Amniotic epithelial cell (primary cell): ENCODE results near the gene PRPF6.
"Not testable (repeated sequence)": the region's sequence is repeated elsewhere in the genome, so short reads cannot be mapped to it uniquely, and the experiment has no call there.

ENCODE experiments used
- DNase-seq: peaks from one replicate; pipeline ENCODE4 v3.0.0-alpha.2; 2010; ENCODE audit warnings: low read depth

The PRPF6 gene

GRCh38 chr20:63960654-63961621 is 20.0 kb upstream of the PRPF6 start:
- DNase-seq, result not testable (repeated sequence)

DNA sequence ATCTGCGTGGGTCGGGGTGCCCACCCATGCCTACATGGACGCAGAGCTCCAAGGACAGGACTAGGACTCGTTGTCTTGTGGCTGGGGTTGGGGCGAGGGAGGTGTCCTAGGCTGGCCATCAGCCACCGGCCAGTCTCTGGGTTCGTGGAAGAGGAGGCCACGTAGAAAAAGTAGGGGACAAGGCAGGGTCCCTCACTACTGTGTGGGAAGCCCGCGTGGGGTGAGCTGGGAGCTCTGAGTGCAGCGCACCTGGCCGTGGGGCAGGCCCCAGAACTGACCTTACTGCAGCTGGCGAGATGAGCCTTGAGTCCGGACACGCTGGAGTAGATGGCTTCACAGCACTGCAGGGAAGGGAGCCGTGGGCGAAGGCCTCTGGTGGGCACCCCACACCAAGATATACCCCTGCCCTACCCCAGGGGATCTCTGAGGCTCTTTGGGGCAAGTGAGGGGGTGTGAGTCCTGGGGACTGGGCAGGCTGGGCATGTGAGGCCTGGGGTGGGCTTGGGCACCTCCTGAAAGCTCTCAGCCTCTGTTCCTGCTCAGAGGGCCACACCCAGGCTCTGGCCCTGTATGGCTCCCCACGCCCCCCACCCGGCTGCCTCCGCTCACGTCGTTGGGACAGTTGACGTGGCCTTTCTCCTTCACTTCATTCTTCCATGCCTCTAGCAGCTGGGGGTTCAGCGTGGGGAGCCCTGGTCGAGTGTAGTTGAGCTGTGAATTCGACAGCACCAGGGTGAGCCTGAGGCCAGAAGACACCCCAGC is 19.1 kb upstream of the PRPF6 start:
- no peak for DNase-seq

GRCh38 chr20:63962426-63963347 is 18.2 kb upstream of the PRPF6 start:
- no peak for DNase-seq

DNA sequence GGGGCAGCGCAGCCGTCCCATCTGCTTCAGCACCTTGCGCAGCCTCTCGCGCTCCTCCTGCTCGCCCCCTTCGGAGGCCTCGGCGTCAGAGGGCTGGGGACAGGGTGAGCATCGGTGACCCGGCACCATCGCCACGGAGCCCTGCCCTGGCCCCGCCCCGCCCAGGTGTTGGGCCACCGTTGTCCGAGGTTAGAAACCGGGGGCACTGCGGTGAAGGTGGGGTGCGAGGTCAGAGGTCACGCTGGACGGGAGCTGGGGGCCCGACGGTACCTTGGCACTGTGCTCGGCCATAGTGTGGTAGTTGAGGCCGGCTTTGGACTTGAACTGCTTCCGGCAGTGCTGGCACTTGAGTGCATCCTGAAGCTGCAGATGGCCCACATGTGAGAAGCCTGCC is 17.6 kb upstream of the PRPF6 start:
- no peak for DNase-seq

DNA sequence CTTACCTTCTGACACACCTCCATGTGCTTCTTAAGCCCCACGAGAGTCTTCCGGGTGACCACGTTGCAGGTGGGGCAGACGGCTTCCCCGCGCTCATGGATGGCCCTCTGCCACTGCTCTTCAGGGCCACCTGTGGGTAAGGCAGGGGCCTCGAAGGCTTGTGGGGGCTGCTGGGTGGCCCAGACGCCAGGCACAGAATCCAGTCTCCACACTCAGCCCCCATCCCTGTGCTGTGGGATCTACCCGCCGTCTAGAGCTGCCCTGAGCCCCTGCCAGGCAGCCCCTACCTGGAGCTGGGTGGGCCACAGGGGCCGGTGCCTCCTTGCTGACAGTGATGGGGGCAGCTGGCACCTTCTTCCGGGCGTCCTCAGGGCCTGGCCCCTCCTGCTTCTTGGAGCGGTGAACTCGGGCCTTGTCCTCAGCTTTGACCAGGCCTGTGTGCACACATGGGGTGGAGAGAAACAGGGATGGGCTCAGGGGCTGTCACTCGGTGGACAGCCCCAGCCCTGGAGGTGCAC is 17.1 kb upstream of the PRPF6 start:
- DNase-seq, result no peak

DNA sequence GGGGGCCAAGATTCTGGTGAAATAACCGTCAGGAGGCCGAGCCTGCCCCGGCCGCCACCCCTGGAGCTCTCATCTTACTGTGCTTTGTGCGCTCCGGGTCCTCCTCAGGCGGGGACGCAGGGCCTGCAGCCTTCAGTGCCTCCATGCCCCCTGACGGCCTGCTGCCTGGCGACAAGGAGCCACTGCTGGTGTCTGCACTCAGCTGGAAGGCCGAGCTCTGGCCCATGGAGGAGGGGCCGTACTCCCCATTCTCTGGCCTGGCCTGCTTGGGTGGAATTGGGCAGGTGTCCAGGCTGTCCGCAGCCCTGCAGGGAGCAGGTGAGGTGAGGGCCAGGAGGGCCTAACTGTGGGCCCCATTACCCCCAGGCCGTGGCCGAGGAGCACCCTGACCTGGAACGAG is 16.5 kb upstream of the PRPF6 start:
- no peak for DNase-seq

DNA sequence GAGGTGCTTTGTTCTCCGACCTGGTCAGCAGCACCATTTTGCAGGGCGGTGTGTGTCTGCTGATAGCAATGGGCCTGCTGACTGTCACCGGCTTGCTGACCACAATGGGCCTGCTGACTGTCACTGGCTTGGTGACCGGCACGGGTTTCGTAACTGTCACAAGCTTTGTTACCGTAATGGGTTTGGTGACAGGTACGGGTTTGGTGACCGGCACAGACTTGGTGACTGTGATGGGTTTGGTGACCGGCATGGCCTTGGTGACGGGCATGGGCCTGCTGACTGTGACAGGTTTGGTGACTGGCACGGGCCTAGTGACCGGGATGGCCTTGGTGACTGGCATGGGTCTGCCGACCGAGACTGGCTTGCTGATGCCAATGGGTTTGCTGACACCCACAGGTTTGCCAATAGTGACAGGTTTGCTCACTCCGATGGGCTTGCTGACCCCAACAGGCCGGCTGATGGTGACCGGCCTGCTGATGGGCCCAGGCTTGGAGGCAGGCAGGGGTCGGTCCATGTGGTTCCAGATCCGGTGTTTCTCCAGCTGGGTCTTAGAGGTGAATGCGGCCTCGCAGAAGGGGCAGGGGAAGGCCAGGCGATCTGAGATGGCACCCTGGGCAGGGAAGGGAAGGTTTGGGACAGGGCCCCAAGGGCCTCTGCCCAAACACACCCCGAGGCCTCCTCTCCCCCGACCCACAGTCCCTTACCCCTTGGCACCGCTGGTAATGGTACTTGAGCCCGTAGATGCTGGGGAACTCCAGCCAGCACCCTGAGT is 14.6 kb upstream of the PRPF6 start:
- no peak for DNase-seq

DNA sequence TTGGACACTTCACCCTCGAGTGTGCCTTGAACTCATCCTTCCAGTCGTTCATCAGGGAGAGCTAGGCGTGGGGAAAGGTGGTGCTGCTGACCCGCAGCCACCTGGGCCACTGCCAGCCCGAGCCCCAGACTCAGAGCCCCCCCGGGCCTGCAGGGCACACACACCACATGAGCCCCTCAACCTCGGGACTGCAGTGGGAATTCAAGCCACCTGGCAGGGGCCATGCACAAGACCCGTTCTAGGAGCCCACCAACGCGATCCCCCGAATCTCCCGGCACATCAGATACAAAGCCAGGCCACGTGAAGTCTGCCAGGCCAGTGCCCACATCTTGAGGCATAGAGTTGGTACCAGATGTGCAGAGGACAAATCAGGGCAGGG is 14.0 kb upstream of the PRPF6 start:
- no peak for DNase-seq

DNA sequence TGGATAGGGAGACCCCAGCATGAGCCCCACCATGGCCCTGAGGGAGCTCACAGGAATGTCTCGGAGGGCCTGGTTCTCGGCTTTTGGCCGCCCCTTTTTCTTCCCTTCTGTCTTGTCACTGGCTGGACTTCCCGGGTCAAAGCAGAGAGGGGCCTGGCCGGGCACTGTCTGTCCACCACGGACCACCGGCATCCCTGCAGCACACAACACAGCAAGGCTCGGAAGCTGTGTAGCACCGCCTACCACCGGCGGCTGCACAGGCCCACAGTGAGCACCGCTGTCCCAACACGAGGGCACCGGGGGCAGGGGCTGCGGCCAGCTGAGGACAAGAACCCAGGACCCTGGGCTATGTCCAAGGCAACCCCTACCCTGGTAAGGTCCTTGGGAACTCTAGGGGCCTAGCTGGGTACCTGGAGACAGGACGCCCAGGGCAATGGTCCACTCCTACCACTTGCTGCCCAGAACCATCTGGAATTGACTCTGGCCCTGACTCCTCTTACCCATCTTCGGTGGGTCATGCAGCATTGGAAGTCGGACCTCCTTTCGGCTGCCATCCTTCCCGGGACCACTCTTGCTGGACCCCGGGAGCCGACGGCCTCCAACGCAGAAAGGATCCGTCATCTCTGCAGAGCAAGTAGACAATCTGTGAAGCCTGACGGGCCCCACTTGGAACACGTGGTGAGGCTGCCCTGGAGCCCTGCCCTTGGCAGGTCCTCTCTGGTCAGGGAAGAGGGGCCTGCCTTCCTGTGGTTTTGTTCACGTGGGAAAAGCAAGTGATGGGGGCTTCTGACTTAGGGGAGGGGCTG is 13.4 kb upstream of the PRPF6 start:
- no peak for DNase-seq

- DNase-seq, result no peak
Measured at GRCh38 chr20:63968136-63968927, 12.6 kb upstream of the PRPF6 start.

- no peak for DNase-seq
Measured at GRCh38 chr20:63968928-63969760, 11.8 kb upstream of the PRPF6 start.

DNA sequence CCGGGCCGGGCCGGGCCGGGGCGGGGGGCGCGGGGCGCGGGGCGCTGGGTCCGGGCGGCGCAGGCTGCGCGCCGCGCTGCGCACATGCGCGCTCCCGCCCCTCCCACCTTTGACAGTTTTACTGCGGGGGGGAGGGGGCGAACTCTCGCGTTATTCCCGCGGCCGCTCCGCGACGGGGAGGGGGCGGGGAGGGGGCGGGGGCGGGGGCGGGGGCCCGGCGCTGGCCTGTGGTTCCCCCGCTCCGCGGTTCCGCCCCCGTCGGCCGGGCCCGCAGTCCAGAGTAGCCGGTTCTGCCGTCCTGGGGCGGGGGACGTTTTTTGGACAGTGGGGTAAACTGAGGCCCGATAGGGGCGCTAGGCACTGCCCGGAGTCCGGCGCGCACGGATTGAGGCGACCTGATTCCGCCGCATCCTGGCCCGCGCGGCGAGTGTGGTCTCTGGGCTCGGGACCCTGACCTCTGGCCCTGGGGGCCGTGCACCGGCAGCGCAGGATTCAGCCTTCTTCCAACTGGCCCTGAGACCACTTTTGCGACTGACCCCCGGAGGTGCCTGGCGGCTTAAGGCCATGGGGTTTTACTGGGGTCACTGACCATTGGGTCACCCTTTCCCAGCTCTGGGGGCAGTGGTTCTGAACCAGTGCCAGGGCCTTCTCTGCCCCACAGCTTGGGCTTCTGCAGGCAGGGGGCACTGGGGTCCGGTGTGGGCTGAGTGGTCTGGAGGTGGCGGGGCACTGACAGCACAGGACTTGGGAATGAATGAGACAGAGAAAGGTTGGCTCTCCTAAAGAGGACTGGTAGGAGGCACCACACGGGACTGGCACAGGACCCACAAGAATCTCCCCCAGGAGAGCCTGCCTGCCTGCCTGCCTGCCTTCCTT is 10.9 kb upstream of the PRPF6 start, which contains the start of gene ZNF512B:
Gene ZNF512B, minus strand, starts transcription at position 93 of the 876 bp plus-strand sequence. CDS start 1,980 bp downstream, outside the sequence.
- DNase-seq, result peak; percentile 44

DNA sequence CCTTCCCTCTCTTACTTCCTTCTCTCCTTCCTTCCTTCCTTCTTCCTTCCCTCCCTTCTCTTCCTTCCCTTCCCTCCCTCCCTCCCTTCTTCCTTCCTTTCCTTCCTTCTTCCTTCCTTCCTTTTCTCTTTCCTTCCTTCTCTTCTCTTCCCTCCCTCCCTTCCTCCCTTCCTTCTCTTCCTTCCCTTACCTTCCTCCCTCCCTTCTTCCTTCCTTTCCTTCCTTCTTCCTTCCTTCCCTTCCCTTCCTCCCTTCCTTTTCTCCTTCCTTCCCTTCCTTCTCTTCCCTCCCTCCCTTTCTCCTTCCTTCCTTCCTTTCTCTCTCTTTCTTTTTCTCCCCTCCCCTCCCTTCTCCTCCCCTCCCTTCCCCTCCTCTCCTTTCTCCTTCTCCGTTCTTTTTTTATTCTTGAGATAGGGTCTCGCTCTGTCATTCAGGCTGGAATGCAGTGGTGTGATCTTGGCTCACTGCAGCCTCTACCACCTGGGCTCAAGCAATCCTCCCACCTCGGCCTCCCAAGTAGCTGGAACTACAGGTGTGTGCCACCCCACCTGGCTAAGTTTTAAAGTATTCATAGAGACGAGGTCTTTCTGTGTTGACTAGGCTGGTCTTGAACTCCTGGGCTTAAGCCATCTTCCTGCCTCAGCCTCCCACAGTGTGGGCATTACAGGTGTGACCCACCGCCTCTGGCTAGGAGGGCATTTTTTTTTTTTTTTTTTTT is 10.1 kb upstream of the PRPF6 start:
- DNase-seq, result no peak

GRCh38 chr20:63971960-63972311 is 9.0 kb upstream of the PRPF6 start:
- DNase-seq, result not testable (repeated sequence)

DNA sequence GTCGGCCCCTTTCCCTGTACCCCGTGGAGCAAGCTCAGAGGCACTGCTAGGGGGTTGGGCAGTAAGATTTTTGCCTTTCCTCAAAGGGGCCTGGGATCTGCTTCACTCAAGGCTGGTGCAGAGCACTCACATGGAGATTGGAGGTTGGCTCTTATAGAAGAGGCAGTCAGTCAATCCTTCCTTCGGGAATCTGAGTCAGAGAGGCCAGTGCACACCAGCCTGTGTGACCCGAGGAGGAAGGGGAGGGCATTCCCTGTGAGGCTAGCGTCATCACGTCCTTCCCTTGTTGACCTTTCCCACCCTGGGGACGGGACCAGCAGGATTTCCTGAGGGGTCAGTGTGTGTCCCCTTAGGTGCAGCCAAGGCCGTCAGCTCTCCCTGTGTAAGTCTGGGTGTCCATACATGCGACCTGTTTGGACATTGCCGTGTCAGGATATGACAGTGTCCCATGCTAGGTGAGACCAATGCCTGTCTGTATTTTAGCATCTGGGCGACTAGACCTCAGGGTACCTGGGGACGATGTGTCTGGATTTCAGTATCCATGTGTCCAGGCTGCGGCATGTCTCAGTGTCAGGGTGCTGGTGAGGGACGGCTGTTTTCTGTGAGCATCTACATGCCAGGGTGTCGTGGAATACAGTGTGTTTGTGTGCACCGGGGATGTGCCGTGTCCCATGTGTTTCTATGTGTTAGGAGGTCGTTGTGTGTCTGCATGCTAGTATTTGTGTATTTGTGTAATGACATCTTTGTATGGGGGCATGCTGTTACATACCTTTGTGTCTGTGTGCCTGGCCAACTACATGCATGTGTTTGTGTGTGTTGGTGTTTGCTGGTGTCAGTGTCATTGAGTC is 8.4 kb upstream of the PRPF6 start:
- DNase-seq, result no peak

GRCh38 chr20:63973160-63973479 is 7.8 kb upstream of the PRPF6 start:
- DNase-seq, result no peak
